Mammary epithelial cell (primary cell): Measurements from ENCODE around the gene TXNRD3.

Experiments used
- EZH2 ChIP-seq: IDR thresholded peaks from 2 replicates; pipeline ENCODE4 v1.6.1; 2012; ENCODE audit warnings: low read length, inconsistent platforms, borderline replicate concordance
- TF ChIP-seq, protein P1 (sequence below), 2 donors: IDR thresholded peaks in 1 of 2; conservative IDR thresholded peaks in 1 of 2; 2 replicates each; pipeline ENCODE4 v1.5.1; 2011 to 2012; ENCODE audit warnings: inconsistent platforms in 2 of 2, low read length in 2 of 2, mild to moderate bottlenecking in 2 of 2, control low read depth in 1 of 2, low read depth in 1 of 2; ENCODE audit not compliant: insufficient read depth in 1 of 2; ENCODE audit errors: extremely low read depth in 1 of 2

GRCh38 chr3:126691765-126692164, 36.8 kb upstream of the TXNRD3 start:
- TF ChIP-seq EZH2: no peak
- TF ChIP-seq, protein P1, sequence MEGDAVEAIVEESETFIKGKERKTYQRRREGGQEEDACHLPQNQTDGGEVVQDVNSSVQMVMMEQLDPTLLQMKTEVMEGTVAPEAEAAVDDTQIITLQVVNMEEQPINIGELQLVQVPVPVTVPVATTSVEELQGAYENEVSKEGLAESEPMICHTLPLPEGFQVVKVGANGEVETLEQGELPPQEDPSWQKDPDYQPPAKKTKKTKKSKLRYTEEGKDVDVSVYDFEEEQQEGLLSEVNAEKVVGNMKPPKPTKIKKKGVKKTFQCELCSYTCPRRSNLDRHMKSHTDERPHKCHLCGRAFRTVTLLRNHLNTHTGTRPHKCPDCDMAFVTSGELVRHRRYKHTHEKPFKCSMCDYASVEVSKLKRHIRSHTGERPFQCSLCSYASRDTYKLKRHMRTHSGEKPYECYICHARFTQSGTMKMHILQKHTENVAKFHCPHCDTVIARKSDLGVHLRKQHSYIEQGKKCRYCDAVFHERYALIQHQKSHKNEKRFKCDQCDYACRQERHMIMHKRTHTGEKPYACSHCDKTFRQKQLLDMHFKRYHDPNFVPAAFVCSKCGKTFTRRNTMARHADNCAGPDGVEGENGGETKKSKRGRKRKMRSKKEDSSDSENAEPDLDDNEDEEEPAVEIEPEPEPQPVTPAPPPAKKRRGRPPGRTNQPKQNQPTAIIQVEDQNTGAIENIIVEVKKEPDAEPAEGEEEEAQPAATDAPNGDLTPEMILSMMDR (conservative IDR thresholded peaks at IDR 0.05 in 1 of 2, IDR thresholded peaks at IDR 0.05 in 1 of 2; ENCODE audit: extremely low read depth in 1 of 2, insufficient read depth in 1 of 2, low read depth in 1 of 2, low read length in 2 of 2): no peak
